RWPE1 (cell line): Measurements from ENCODE around the gene HEPH.

ENCODE experiments used
- CTCF ChIA-PET: fragments of 350-600 bp; sonication (Branson Sonifier 250); formaldehyde crosslinking; extraction: SDS; loops from one replicate; lab custom pipeline; 2021; lab: Yijun Ruan, JAX
- POLR2A ChIA-PET: fragments of 400-600 bp; formaldehyde crosslinking; extraction: SDS; loops from one replicate; lab custom pipeline; 2020; ENCODE audit warnings: antibody characterized with exemption; ENCODE audit not compliant: low non-redundant PET; lab: Yijun Ruan, JAX
- DNase-seq: peaks from one replicate; pipeline ENCODE4 v3.0.0; 2012; ENCODE audit warnings: low spot score
- H3K27ac ChIP-seq: fragments of 450-650 bp; 2 replicates; pipeline ENCODE4 v1.5.1; 2017
- TF ChIP-seq, protein P1 (sequence below): fragments of 450-650 bp; conservative IDR thresholded peaks from 2 replicates; pipeline ENCODE4 v1.5.1; 2017; ENCODE audit warnings: low read depth, mild to moderate bottlenecking

Gene HEPH

DNA sequence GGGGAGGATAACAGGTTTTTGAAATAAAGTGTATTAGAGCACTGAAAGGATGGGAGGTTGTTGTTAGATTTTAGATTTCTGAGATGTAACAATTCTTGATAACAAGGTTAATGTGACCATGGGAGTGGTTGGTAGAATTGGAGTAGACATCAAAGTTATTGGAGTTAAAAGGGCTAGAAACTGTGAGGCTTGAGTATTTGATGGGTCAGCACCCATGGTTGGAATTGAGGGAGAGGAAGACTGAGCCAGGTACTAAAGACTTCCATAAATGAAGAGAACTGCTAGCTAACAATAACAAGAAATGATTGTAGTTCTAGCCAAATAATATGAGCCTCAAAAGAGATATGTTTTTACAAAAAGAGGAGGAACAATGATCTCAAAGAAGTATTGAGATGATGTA, 98.8 kb downstream of the HEPH start:
- POLR2A ChIA-PET = no interaction called here
- TF ChIP-seq, protein P1, sequence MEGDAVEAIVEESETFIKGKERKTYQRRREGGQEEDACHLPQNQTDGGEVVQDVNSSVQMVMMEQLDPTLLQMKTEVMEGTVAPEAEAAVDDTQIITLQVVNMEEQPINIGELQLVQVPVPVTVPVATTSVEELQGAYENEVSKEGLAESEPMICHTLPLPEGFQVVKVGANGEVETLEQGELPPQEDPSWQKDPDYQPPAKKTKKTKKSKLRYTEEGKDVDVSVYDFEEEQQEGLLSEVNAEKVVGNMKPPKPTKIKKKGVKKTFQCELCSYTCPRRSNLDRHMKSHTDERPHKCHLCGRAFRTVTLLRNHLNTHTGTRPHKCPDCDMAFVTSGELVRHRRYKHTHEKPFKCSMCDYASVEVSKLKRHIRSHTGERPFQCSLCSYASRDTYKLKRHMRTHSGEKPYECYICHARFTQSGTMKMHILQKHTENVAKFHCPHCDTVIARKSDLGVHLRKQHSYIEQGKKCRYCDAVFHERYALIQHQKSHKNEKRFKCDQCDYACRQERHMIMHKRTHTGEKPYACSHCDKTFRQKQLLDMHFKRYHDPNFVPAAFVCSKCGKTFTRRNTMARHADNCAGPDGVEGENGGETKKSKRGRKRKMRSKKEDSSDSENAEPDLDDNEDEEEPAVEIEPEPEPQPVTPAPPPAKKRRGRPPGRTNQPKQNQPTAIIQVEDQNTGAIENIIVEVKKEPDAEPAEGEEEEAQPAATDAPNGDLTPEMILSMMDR = no peak
- no peak for DNase-seq
- CTCF ChIA-PET = interaction anchor here (0.6 kb wide), 1 partner anchor 61 kb away, joined by 3 read pairs; no protein-coding TSS in a partner anchor
- H3K27ac ChIP-seq = no peak overlapping the region
